HG02852 (cell line): ENCODE data around the gene RRP1B.
"Not testable (repeated sequence)": the region's sequence is repeated elsewhere in the genome, so short reads cannot be mapped to it uniquely, and the experiment has no call there.

Source experiments
- ATAC-seq: cut with Tn5 transposase; IDR thresholded peaks from one replicate; pipeline ENCODE4 v1.9.1; 2021; ENCODE audit warnings: mild to moderate bottlenecking, moderate library complexity; ENCODE audit not compliant: unreplicated experiment

The RRP1B gene

GRCh38 chr21:43667191-43667904 is 8.0 kb downstream of the RRP1B start:
- no peak for ATAC-seq

- ATAC-seq, result no peak
These were observed 10.7 kb downstream of the RRP1B start for GRCh38 chr21:43669828-43670605.

DNA sequence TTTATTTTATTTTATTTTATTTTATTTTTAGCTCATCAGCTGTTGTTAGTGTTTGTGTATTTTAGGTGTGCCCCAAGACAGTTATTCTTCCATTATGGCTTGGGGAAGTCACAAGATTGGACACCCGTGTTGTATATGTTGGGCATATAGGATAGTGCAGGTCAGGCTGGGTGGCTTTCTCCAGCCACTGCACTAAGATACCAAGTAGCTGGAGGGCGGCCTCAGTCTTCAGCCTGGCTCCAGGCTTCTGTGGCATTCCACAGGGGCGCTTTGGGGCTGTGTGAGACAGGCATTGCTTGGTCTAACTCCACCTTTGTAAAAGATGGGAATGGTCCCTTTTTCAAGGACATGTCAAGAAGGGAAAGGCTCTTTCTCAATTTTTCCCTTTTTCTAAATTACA is 16.5 kb downstream of the RRP1B start:
- no peak for ATAC-seq

GRCh38 chr21:43676391-43676790 is 17.0 kb downstream of the RRP1B start:
- ATAC-seq, result no peak

- no peak for ATAC-seq
These were observed 20.6 kb downstream of the RRP1B start for GRCh38 chr21:43679951-43680350.

GRCh38 chr21:43680421-43680820 is 21.1 kb downstream of the RRP1B start:
- not testable (repeated sequence) for ATAC-seq

- no peak for ATAC-seq
These were observed 22.3 kb downstream of the RRP1B start for GRCh38 chr21:43681650-43682049.

- ATAC-seq, result no peak
These were observed 25.1 kb downstream of the RRP1B start for GRCh38 chr21:43684424-43684823.

DNA sequence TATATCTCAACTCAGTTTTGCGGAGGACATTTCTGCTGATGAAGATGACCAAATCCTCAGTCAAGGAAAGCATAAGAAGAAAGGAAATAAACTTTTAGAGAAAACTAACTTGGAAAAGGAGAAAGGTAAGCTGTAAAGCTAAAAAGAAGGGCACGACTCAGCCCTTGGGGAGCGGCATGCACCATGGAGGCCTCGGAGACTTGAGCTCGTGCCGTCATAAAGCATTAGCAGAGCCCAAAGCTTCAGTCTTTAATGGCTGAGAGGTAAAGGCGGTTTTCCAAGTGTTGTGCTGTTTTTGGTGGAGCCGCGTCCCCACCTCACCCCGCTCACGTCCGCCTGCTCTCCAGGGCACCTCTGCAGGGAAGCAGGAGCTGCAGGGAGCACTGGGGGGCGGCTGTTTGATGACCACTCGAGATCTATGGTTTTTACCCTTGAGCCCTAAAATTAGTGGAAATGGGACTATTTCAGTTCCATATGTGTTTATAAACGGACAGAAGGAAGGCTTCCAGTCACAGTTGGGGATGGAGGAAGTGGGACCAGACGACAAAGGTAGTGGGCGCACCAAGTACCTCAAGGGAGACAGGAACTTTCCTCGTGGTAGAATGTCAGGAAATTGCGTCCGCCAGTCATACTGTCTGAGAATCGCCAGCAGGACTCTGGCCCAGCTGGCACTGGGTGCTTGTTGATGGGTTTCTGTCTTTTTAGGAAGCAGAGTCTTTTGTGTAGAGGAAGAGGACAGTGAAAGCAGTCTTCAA is 27.6 kb downstream of the RRP1B start:
- ATAC-seq, result no peak

DNA sequence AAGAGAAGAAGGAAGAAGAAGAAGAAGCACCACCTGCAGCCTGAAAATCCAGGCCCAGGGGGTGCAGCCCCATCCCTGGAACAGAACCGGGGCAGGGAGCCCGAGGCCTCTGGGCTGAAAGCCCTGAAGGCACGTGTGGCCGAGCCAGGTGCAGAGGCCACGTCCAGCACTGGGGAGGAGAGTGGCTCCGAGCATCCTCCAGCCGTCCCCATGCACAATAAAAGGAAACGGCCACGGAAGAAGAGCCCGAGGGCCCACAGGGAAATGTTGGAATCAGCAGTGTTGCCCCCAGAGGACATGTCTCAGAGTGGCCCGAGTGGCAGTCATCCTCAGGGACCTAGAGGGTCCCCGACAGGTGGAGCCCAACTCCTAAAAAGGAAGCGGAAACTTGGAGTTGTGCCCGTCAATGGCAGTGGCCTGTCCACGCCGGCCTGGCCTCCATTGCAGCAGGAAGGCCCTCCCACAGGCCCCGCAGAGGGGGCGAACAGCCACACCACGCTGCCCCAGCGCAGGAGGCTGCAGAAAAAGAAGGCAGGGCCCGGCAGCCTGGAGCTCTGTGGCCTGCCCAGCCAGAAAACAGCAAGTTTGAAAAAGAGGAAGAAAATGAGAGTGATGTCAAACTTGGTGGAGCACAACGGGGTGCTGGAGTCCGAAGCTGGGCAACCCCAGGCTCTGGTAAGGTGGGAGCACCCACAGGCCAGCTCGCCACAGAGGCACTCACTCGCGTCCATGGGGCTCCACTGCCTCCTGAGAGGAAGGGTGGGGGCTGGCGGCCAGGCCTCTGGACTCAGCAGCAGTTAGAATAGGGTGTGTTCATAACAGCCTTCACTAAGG is 28.4 kb downstream of the RRP1B start:
- no peak for ATAC-seq

GRCh38 chr21:43688906-43689305 is 29.5 kb downstream of the RRP1B start:
- ATAC-seq, result no peak

- no peak for ATAC-seq
These were observed 30.4 kb downstream of the RRP1B start for GRCh38 chr21:43689556-43690337.

DNA sequence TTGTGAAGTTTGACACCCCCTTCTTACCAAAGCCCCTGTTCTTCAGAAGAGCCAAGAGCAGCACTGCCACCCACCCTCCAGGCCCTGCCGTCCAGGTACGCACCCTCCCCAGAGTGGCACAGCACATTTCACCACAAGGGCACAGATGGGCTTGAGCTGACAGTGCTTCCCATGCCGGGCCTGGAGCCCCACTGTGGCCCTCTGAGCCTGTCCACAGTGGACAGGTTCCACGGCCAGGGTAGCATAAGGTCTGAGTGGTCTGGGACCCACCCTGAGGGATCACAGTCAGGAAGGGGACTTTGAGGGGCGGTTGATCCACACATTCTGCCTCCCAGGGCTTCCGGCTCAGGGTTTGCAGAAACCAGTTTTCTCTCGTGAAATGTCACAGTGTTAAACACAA is 31.0 kb downstream of the RRP1B start:
- ATAC-seq, result no peak

DNA sequence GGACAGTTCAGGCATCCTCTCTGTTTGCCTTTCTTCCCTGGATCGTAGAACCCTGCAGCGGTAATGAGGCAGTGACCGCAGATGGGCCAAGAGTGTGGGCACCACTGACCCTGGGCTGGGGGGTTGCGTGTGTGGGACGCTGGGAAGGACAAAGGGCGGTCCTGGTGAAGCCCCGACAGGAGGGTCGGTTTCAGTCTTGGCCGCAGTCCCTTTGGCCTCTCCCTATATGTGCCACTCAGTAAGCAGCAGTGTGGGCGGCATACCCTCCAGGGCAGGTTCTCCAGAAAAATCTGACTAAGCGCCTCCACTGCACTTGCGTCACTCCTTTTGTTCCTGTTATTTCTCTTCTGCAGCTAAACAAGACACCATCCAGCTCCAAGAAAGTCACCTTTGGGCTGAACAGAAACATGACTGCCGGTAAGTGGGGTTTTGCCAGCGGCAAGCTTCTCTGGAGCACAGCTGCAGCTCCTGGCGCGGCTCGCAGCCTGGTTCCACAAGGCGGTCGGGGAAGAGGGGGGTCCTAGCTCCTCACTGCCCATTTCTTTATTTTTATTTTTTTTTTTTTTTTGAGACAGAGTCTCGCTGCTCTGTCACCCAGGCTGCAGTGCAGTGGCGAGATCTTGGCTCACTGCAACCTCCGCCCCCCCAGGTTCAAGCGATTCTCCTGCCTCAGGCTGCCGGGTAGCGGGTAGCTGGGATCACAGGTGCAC is 31.9 kb downstream of the RRP1B start:
- ATAC-seq, result no peak

DNA sequence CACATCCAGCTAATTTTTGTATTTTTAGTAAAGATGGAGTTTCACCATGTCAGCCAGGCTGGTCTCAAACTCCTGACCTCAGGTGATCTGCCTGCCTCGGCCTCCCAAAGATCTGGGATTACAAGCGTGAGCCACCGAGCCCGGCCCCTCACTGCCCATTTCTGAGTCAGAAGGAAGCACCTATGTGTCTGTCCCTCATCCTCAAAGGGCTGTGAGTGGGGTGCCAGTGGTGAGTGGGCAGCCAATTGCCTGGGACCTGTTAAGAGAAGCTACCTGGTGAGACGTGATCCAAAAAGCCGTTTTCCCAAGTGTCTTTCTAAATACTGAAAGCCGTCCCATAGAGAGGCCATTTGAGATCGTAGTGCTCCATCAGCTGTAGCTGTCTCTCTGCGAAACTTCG is 32.4 kb downstream of the RRP1B start:
- ATAC-seq, result no peak

DNA sequence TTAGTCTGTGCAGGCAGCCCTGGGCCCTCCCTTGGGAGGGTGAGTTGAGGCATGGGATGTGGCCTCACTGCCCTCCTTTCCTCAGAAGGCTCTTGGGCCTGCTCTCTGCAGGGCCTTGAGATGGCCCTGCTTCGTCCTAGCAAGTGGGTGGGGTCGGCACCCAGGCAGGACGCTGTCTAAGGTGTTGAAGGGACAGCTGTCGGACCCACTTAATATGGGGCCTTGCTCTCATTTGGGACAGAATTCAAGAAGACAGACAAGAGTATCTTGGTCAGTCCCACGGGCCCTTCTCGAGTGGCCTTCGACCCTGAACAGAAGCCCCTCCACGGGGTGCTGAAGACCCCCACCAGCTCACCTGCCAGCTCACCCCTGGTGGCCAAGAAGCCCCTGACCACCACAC is 33.6 kb downstream of the RRP1B start:
- ATAC-seq, result no peak

- ATAC-seq, result no peak
These were observed 34.6 kb downstream of the RRP1B start for GRCh38 chr21:43693981-43694380.

GRCh38 chr21:43694437-43695079 is 35.2 kb downstream of the RRP1B start:
- ATAC-seq, result no peak

DNA sequence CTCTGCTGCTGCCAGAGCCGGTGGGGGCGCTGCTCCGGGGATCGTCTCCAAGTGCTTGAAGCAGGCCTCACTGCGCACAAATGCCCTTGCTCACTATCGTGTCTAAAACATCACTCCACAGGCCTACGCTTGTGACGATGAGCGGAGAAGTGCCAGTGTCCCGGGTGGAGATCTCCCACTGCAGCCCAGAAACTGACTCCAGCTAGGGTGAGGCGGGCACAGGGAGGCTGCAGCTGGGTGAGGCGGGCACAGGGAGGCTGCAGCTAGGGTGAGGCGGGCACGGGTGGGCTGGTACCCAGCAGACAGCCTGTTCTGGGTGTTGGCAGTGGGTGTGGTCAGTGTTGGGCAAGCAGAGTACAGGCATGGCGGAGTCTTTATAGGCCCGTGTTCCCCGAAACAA is 36.9 kb downstream of the RRP1B start:
- no peak for ATAC-seq
